ENCODE results near the gene KIFC1. TPM values are rescaled to one million over a fixed set of nuclear protein-coding genes. Genes with fewer than 3 reads are reported as not detected.

KIFC1 gene
- total RNA-seq, 2 donors from 2014 or later: 101 to 108 TPM

GRCh38 chr6:33423777-33424176, 32.2 kb downstream of the KIFC1 start:
- no peaks in the 10 kb centered on the region for H3K27me3 Mint-ChIP-seq
- no peaks in the 10 kb centered on the region for H3K9me3 Mint-ChIP-seq
- no peak for ATAC-seq (replicated peaks)
- peaks cover 60% of the 10 kb centered on the region for H3K36me3 Mint-ChIP-seq (ENCODE audit: low read depth)
- peaks cover 65% of the 10 kb centered on the region for H3K4me1 Mint-ChIP-seq
- H3K4me3 Mint-ChIP-seq: peak overlapping the region; percentile 96
- H3K27ac Mint-ChIP-seq: peak overlapping the region; percentile 97

- H3K27ac Mint-ChIP-seq: peak overlapping the region; percentile 97
- no peaks in the 10 kb centered on the region for H3K9me3 Mint-ChIP-seq
- no peak for ATAC-seq (replicated peaks)
- H3K36me3 Mint-ChIP-seq (ENCODE audit: low read depth): peaks cover 67% of the 10 kb centered on the region
- peak overlapping the region; percentile 96 for H3K4me3 Mint-ChIP-seq
- peaks cover 71% of the 10 kb centered on the region for H3K4me1 Mint-ChIP-seq
- no peaks in the 10 kb centered on the region for H3K27me3 Mint-ChIP-seq
Measured at GRCh38 chr6:33424855-33425667, 33.4 kb downstream of the KIFC1 start.

- peak; percentile 67 for ATAC-seq (replicated peaks)
- no peaks in the 10 kb centered on the region for H3K27me3 Mint-ChIP-seq
- peaks cover 79% of the 10 kb centered on the region for H3K4me1 Mint-ChIP-seq
- peak overlapping the region; percentile 96 for H3K4me3 Mint-ChIP-seq
- H3K36me3 Mint-ChIP-seq (ENCODE audit: low read depth): peaks cover 68% of the 10 kb centered on the region
- H3K27ac Mint-ChIP-seq: peak overlapping the region; percentile 97
- H3K9me3 Mint-ChIP-seq: no peaks in the 10 kb centered on the region
Measured at GRCh38 chr6:33425668-33426577, 34.3 kb downstream of the KIFC1 start.

- peaks cover 68% of the 10 kb centered on the region for H3K36me3 Mint-ChIP-seq (ENCODE audit: low read depth)
Measured at GRCh38 chr6:33426590-33427511, 35.2 kb downstream of the KIFC1 start.

GRCh38 chr6:33427585-33428223, 36.1 kb downstream of the KIFC1 start:
- Mint-ChIP-seq H3K27me3 (no peaks in the 10 kb centered on the region), H3K27ac (peak overlapping the region; percentile 97), H3K9me3 (no peaks in the 10 kb centered on the region), H3K4me3 (peak overlapping the region; percentile 96), H3K36me3 (ENCODE audit: low read depth) (peaks cover 76% of the 10 kb centered on the region), H3K4me1 (peaks cover 69% of the 10 kb centered on the region)
- no peak for ATAC-seq (replicated peaks)

More at GRCh38 chr6:33426590-33427511, 35.2 kb downstream of the KIFC1 start:
- H3K27me3 Mint-ChIP-seq: no peaks in the 10 kb centered on the region
- peaks cover 71% of the 10 kb centered on the region for H3K4me1 Mint-ChIP-seq
- no peaks in the 10 kb centered on the region for H3K9me3 Mint-ChIP-seq
- peak; percentile 31 for ATAC-seq (replicated peaks)
- peak overlapping the region; percentile 96 for H3K4me3 Mint-ChIP-seq
- H3K27ac Mint-ChIP-seq: peak overlapping the region; percentile 97

GRCh38 chr6:33428224-33428965, 36.8 kb downstream of the KIFC1 start:
- H3K36me3 Mint-ChIP-seq (ENCODE audit: low read depth): peaks cover 77% of the 10 kb centered on the region
- H3K4me3 Mint-ChIP-seq: peak overlapping the region; percentile 96
- H3K27me3 Mint-ChIP-seq: no peaks in the 10 kb centered on the region
- no peaks in the 10 kb centered on the region for H3K9me3 Mint-ChIP-seq
- ATAC-seq (replicated peaks): no peak
- peaks cover 68% of the 10 kb centered on the region for H3K4me1 Mint-ChIP-seq
- H3K27ac Mint-ChIP-seq: peak overlapping the region; percentile 90

- H3K4me3 Mint-ChIP-seq: peak overlapping the region; percentile 96
- peaks cover 61% of the 10 kb centered on the region for H3K4me1 Mint-ChIP-seq
- H3K36me3 Mint-ChIP-seq (ENCODE audit: low read depth): peaks cover 75% of the 10 kb centered on the region
- no peak for ATAC-seq (replicated peaks)
- H3K27me3 Mint-ChIP-seq: no peaks in the 10 kb centered on the region
- no peaks in the 10 kb centered on the region for H3K9me3 Mint-ChIP-seq
- H3K27ac Mint-ChIP-seq: peak overlapping the region; percentile 90
Measured at GRCh38 chr6:33428966-33429749, 37.5 kb downstream of the KIFC1 start.

- H3K4me1 Mint-ChIP-seq: peaks cover 55% of the 10 kb centered on the region
- H3K9me3 Mint-ChIP-seq: no peaks in the 10 kb centered on the region
- H3K27ac Mint-ChIP-seq: peak overlapping the region; percentile 90
- no peaks in the 10 kb centered on the region for H3K27me3 Mint-ChIP-seq
- peak; percentile 6 for ATAC-seq (replicated peaks)
- peak overlapping the region; percentile 96 for H3K4me3 Mint-ChIP-seq
- peaks cover 75% of the 10 kb centered on the region for H3K36me3 Mint-ChIP-seq (ENCODE audit: low read depth)
Measured at GRCh38 chr6:33429750-33430052, 38.1 kb downstream of the KIFC1 start.

GRCh38 chr6:33430334-33430733, 38.7 kb downstream of the KIFC1 start:
- no peak for ATAC-seq (replicated peaks)
- Mint-ChIP-seq H3K4me1 (peaks cover 49% of the 10 kb centered on the region), H3K36me3 (ENCODE audit: low read depth) (peaks cover 75% of the 10 kb centered on the region), H3K27ac (peak overlapping the region; percentile 90), H3K27me3 (no peaks in the 10 kb centered on the region), H3K9me3 (no peaks in the 10 kb centered on the region), H3K4me3 (peak overlapping the region; percentile 96)

GRCh38 chr6:33430991-33431879, 39.6 kb downstream of the KIFC1 start:
- Mint-ChIP-seq H3K36me3 (ENCODE audit: low read depth) (peaks cover 75% of the 10 kb centered on the region), H3K9me3 (no peaks in the 10 kb centered on the region), H3K27me3 (no peaks in the 10 kb centered on the region), H3K4me1 (peaks cover 48% of the 10 kb centered on the region), H3K4me3 (peak overlapping the region; percentile 96), H3K27ac (peak overlapping the region; percentile 90)
- peak; percentile 45 for ATAC-seq (replicated peaks)

GRCh38 chr6:33431880-33432541, 40.4 kb downstream of the KIFC1 start:
- H3K4me1 Mint-ChIP-seq: peaks cover 47% of the 10 kb centered on the region
- peak overlapping the region; percentile 71 for H3K27ac Mint-ChIP-seq
- no peaks in the 10 kb centered on the region for H3K27me3 Mint-ChIP-seq
- no peak for ATAC-seq (replicated peaks)
- peak overlapping the region; percentile 0 for H3K4me3 Mint-ChIP-seq
- no peaks in the 10 kb centered on the region for H3K9me3 Mint-ChIP-seq
- H3K36me3 Mint-ChIP-seq (ENCODE audit: low read depth): peaks cover 75% of the 10 kb centered on the region
